LNCAP (cell line): ENCODE measurements around the gene PPHLN1.
A peak's percentile ranks its signal among the peaks of the same experiment; 100 is the strongest.

Source experiments
- CTCF ChIP-seq: fragments of 450-650 bp; IDR thresholded peaks from 2 replicates; pipeline ENCODE4 v1.5.1; 2017; ENCODE audit warnings: mild to moderate bottlenecking

The PPHLN1 gene

GRCh38 chr12:42365486-42365885, 39.5 kb downstream of the PPHLN1 start:
- TF ChIP-seq CTCF, result no peak

- TF ChIP-seq CTCF, result no peak
Measured at GRCh38 chr12:42370013-42370412, 44.0 kb downstream of the PPHLN1 start.

- TF ChIP-seq CTCF, result peak; percentile 77
Measured at GRCh38 chr12:42372154-42372791, 46.3 kb downstream of the PPHLN1 start.

GRCh38 chr12:42373669-42374068, 47.7 kb downstream of the PPHLN1 start:
- no peak for TF ChIP-seq CTCF

GRCh38 chr12:42380733-42381132, 54.8 kb downstream of the PPHLN1 start:
- TF ChIP-seq CTCF, result no peak

GRCh38 chr12:42382013-42382696, 56.2 kb downstream of the PPHLN1 start:
- no peak for TF ChIP-seq CTCF

- no peak for TF ChIP-seq CTCF
Measured at GRCh38 chr12:42385326-42385841, 59.4 kb downstream of the PPHLN1 start.
